Effector memory CD4-positive, alpha-beta T cell (primary cell): ENCODE results near the gene CDRT4.

Source experiments
- DNase-seq, 3 donors: peaks; one replicate each; pipeline ENCODE4 v3.0.0-alpha.2; 2020
- H3K27ac ChIP-seq: 2 replicates; pipeline ENCODE4 v1.7.0; 2013; ENCODE audit warnings: mild to moderate bottlenecking, low read length, moderate library complexity; ENCODE audit not compliant: insufficient read depth, poor library complexity, severe bottlenecking
- H3K27me3 ChIP-seq: replicated peaks from 2 replicates; pipeline ENCODE4 v1.7.0; 2013; ENCODE audit warnings: mild to moderate bottlenecking, low read length; ENCODE audit not compliant: insufficient read depth, control insufficient read depth, poor library complexity, severe bottlenecking
- H3K36me3 ChIP-seq: 2 replicates; pipeline ENCODE4 v1.7.0; 2013; ENCODE audit warnings: mild to moderate bottlenecking, low read length, moderate library complexity; ENCODE audit not compliant: control insufficient read depth, insufficient read depth
- H3K4me1 ChIP-seq: 2 replicates; pipeline ENCODE4 v1.7.0; 2013; ENCODE audit warnings: low read length, mild to moderate bottlenecking; ENCODE audit not compliant: control insufficient read depth, insufficient read depth, poor library complexity, severe bottlenecking
- H3K4me3 ChIP-seq: 2 replicates; pipeline ENCODE4 v1.7.0; 2013; ENCODE audit warnings: low read length, low read depth, mild to moderate bottlenecking; ENCODE audit not compliant: insufficient read depth, poor library complexity, severe bottlenecking
- H3K9me3 ChIP-seq: 2 replicates; pipeline ENCODE4 v1.7.0; 2013; ENCODE audit warnings: mild to moderate bottlenecking, low read length, moderate library complexity; ENCODE audit not compliant: control insufficient read depth

CDRT4 gene

DNA sequence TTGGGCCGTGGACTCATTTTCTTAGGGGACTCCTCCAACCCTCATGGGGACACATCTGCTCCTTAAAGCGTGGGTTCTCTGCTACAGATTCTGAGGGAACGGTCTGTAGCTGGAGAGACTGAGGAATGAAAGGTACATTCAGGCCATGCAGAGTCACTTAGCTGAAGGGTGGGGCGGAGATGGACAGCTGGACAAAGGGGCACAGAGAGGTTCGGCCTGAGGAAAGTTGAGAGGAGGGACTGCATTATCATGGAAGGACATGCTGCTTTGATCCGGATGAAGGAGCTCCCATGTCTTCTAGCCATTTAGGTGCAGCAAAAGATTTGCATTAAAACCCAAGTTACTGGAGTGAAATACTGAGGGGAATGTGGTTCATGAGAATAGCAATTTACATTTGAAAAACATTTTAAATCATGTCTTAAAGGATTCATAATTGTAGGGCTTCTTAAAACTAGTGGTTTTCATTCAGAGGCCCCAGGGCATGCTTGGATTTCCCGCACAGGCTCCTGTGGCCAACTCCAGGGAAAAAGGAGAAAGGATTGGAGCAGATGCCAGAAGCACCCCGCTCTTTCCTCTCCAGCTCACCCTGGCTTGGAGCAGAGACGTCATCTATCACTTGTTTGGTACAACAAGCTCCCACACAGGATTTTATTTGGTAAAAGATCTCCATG, 54.2 kb downstream of the CDRT4 start:
- Histone ChIP-seq H3K27me3 (no peaks in the 10 kb centered on the region), H3K36me3 (no peaks in the 10 kb centered on the region), H3K4me1 (no peaks in the 10 kb centered on the region), H3K4me3 (no peak overlapping the region), H3K27ac (no peak overlapping the region), H3K9me3 (no peaks in the 10 kb centered on the region)
- no peak for DNase-seq

DNA sequence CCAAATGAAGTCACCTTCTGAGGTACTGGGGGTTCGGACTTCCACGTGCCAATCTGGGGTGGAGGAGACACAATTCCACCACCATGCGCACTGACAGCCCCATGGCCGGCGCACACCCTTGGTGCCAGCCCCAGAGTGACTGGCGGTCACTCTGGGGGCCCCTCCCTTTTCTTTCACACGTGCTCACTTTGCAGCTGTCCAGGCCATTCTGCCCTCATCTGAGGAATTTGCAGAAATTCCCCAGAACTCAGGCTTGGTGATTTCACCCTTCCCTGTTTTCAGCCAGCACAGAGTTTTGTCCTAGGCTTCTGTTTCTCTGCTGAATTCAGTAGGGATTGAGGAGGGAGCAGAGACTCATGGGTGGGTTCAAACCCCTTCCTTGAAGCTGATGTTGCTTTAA, 54.8 kb downstream of the CDRT4 start:
- Histone ChIP-seq H3K36me3 (no peaks in the 10 kb centered on the region), H3K4me3 (no peak overlapping the region), H3K4me1 (no peaks in the 10 kb centered on the region), H3K27ac (no peak overlapping the region), H3K9me3 (no peaks in the 10 kb centered on the region), H3K27me3 (no peaks in the 10 kb centered on the region)
- no peak for DNase-seq

DNA sequence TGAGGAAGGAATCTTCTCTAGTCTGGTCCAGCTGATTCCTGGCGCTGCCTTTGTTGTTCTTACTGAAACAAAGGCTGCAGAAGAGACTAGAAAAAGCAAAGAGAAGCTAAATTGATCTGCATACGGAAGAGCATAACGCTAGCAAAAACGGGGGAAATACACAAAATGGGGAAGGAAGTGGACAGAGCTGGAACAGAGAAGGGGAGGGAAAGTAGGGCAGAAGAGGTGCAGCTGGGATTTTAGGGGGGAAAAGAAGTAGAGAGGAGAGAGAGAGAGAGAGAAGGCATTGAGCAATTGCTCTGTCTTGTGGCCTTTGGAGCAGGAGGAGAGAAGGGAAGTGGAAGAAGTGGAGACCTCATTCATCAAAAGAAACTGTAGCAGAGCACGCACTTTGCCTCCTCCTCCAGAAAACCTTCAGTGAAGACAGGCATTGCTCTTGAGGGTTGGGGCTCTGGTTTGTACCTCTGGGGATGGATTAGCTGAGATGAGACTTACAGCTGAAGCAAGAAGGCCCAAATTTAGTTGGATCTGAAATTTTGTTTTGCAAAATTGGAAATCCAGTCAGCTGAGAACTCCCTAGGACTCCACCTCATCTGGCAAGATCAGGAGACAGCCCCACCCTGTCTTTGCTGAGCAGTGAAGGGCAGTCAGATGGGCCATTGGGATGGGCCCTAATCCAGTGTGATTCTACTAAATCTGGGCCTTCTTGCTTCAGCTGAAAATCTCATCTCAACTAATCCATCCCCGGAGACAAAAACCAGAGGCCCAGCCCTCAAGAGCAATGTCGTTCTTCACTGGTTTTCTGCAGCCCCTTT, 55.8 kb downstream of the CDRT4 start:
- no peak overlapping the region for H3K27ac ChIP-seq
- H3K9me3 ChIP-seq, result no peaks in the 10 kb centered on the region
- no peak for DNase-seq

DNA sequence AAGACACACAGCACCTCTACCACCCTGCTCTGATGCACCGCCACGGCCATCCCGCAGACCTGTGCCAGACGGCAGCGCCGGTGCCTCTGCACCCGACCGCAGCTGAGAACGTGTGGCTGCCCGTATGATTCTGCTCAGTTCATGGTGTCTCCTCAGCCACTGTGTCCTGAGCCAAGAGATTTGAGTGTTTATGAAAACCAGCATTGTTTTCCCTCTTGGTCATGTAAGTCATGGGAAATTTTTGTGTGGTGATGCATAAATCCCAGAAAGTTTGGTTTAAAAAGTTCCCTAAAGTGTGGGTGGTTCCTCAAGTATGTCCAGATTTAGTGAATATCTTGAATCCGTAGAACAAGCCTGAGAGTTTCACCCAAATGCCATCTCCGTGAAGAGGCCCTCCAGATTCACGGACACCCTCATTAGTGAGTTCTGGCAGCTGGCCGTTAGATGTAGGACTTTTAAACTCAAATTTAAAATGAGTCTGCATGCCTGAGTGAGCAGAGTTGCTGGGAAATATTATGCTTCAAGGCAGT, 57.6 kb downstream of the CDRT4 start:
- DNase-seq, result no peak
- H3K36me3 ChIP-seq, result no peaks in the 10 kb centered on the region
- H3K27me3 ChIP-seq, result no peaks in the 10 kb centered on the region
- no peak overlapping the region for H3K4me3 ChIP-seq
- no peak overlapping the region for H3K27ac ChIP-seq
- no peaks in the 10 kb centered on the region for H3K4me1 ChIP-seq
- no peaks in the 10 kb centered on the region for H3K9me3 ChIP-seq

More for the DNA sequence above, 55.8 kb downstream of the CDRT4 start:
- Histone ChIP-seq H3K27me3 (no peaks in the 10 kb centered on the region), H3K36me3 (no peaks in the 10 kb centered on the region), H3K4me3 (no peak overlapping the region), H3K4me1 (no peaks in the 10 kb centered on the region)

GRCh38 chr17:15408803-15409202, 58.6 kb downstream of the CDRT4 start:
- no peak for DNase-seq
- Histone ChIP-seq H3K36me3 (no peaks in the 10 kb centered on the region), H3K9me3 (no peaks in the 10 kb centered on the region), H3K27me3 (no peaks in the 10 kb centered on the region), H3K27ac (no peak overlapping the region), H3K4me3 (no peak overlapping the region), H3K4me1 (no peaks in the 10 kb centered on the region)

DNA sequence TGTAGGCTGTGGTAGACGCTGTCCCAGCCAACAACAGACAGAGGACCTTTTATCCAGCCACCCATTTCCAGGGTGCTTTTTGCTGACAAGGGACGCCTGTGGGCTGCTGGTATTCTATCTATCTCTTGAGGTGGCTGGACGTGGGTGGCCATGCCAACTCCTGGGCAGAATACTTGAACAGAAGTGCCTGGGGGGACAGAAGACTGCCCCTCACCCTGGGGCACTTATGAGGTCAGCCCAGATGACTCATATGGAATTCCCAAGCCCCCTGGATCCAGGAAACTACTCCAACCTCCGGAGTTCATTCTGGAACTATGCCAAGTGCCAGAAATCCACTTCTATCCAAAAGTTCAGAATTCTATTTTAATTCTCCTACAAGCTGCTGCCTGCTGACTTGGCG, 61.3 kb downstream of the CDRT4 start:
- no peak overlapping the region for H3K4me3 ChIP-seq
- no peaks in the 10 kb centered on the region for H3K36me3 ChIP-seq
- H3K9me3 ChIP-seq, result no peaks in the 10 kb centered on the region
- no peak overlapping the region for H3K27ac ChIP-seq
- no peaks in the 10 kb centered on the region for H3K4me1 ChIP-seq
- DNase-seq, result no peak
- H3K27me3 ChIP-seq, result no peaks in the 10 kb centered on the region

GRCh38 chr17:15405058-15405415, 62.4 kb downstream of the CDRT4 start:
- H3K27ac ChIP-seq, result no peak overlapping the region
- no peak overlapping the region for H3K4me3 ChIP-seq
- H3K36me3 ChIP-seq, result no peaks in the 10 kb centered on the region
- H3K27me3 ChIP-seq, result no peaks in the 10 kb centered on the region
- H3K9me3 ChIP-seq, result no peaks in the 10 kb centered on the region
- DNase-seq, result no peak
- H3K4me1 ChIP-seq, result no peaks in the 10 kb centered on the region

DNA sequence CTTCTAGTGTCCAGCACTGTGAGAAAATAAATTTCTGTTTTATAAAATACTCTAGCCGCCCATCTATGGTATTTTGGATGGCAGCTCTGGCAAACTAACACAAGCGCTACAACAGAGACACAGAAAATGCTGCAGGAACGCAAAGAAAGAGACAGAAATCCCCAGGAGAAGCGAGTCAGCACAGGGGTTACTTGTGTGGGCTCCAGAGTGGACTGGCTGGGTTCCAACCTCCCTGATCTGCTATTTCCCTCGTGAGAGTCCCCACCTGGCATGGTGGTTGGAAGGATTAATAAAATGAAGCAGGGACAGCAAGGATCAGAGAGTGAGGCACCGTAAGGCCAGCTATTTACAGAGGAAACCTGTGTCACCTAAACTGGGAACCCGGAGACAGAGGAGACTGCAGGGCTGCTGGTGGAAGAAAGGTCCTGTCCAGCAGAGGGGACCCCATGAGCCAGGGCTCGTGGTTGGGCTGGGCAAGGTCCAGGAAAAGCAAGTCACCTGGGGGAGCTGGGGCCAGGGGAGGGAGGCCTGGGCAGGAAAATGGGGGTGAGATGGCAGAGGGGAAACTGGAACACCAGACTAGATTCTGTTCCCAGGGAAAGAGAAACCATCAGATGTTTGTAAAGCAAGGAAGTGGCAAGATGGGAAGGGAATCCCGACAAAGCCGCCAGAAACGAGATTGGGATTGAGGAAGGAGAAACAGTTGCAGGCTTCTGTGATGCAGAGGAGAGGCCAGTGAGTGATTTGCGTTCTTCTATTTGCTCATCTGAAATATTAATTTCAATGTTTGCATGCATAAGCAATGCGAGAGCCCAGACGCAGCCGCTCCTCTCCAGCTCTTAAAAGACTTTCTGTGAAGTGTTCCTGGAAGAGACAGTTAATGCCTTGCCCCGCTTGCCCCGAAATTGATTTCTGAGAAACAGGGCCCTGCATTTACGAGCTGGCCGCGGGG, 63.0 kb downstream of the CDRT4 start:
- Histone ChIP-seq H3K4me3 (no peak overlapping the region), H3K27me3 (no peaks in the 10 kb centered on the region), H3K27ac (no peak overlapping the region), H3K4me1 (no peaks in the 10 kb centered on the region), H3K36me3 (no peaks in the 10 kb centered on the region), H3K9me3 (no peaks in the 10 kb centered on the region)
- DNase-seq, result no peak

- no peaks in the 10 kb centered on the region for H3K36me3 ChIP-seq
- H3K27me3 ChIP-seq, result no peaks in the 10 kb centered on the region
- H3K4me1 ChIP-seq, result no peaks in the 10 kb centered on the region
- H3K9me3 ChIP-seq, result no peaks in the 10 kb centered on the region
- H3K27ac ChIP-seq, result no peak overlapping the region
- no peak overlapping the region for H3K4me3 ChIP-seq
- no peak for DNase-seq
Observed at GRCh38 chr17:15403276-15403939, 64.0 kb downstream of the CDRT4 start.
